Measurements from ENCODE around the gene THOP1.

THOP1 gene

GRCh38 chr19:2850256-2850925 lies 65.1 kb downstream of the THOP1 start:
- no peak for TF ChIP-seq CTCF (IDR thresholded peaks at IDR 0.05; ENCODE audit: low read depth, low read length, poor library complexity, severe bottlenecking)
- no peak for TF ChIP-seq EZH2phosphoT487 (IDR thresholded peaks at IDR 0.05; ENCODE audit: borderline replicate concordance, low read length)
- H3K27ac ChIP-seq (ENCODE audit: low read depth, low read length), result no peak overlapping the region
- H3K27me3 ChIP-seq (ENCODE audit: control insufficient read depth, low read length), result no peaks in the 10 kb centered on the region
- peaks cover 14% of the 10 kb centered on the region for H3K79me2 ChIP-seq (ENCODE audit: control insufficient read depth, low read length)
- H3K9me3 ChIP-seq (ENCODE audit: control insufficient read depth, insufficient read depth, low read length), result peaks cover 39% of the 10 kb centered on the region
- H3K4me3 ChIP-seq (ENCODE audit: low read length), result no peak overlapping the region
- H4K20me1 ChIP-seq (ENCODE audit: control insufficient read depth, insufficient read depth, low read depth, low read length), result no peaks in the 10 kb centered on the region
- no peak overlapping the region for H3K4me2 ChIP-seq (ENCODE audit: low read length)
- peaks cover 56% of the 10 kb centered on the region for H3K36me3 ChIP-seq (ENCODE audit: control insufficient read depth, low read length)
- no peaks in the 10 kb centered on the region for H3F3A ChIP-seq (ENCODE audit: control insufficient read depth, insufficient read depth)
- H3K9me2 ChIP-seq (replicated peaks; ENCODE audit: control insufficient read depth, low read length), result no peaks in the 10 kb centered on the region
- peaks cover under 1% of the 10 kb centered on the region; the same call in 1 of the 2 replicates for H3K4me1 ChIP-seq (ENCODE audit: control insufficient read depth, low read length)

GRCh38 chr19:2852598-2852997 lies 67.3 kb downstream of the THOP1 start:
- no peak overlapping the region for H3K4me3 ChIP-seq (ENCODE audit: low read length)
- peaks cover 39% of the 10 kb centered on the region for H3K9me3 ChIP-seq (ENCODE audit: control insufficient read depth, insufficient read depth, low read length)
- H3K4me1 ChIP-seq (ENCODE audit: control insufficient read depth, low read length), result no peaks in the 10 kb centered on the region
- H3F3A ChIP-seq (ENCODE audit: control insufficient read depth, insufficient read depth), result no peaks in the 10 kb centered on the region
- peaks cover 56% of the 10 kb centered on the region for H3K36me3 ChIP-seq (ENCODE audit: control insufficient read depth, low read length)
- no peak overlapping the region for H3K27ac ChIP-seq (ENCODE audit: low read depth, low read length)
- no peaks in the 10 kb centered on the region for H3K9me2 ChIP-seq (replicated peaks; ENCODE audit: control insufficient read depth, low read length)
- no peak for TF ChIP-seq EZH2phosphoT487 (IDR thresholded peaks at IDR 0.05; ENCODE audit: borderline replicate concordance, low read length)
- no peak for TF ChIP-seq CTCF (IDR thresholded peaks at IDR 0.05; ENCODE audit: low read depth, low read length, poor library complexity, severe bottlenecking)
- H4K20me1 ChIP-seq (ENCODE audit: control insufficient read depth, insufficient read depth, low read depth, low read length), result no peaks in the 10 kb centered on the region
- peaks cover 7% of the 10 kb centered on the region for H3K79me2 ChIP-seq (ENCODE audit: control insufficient read depth, low read length)
- no peak overlapping the region for H3K4me2 ChIP-seq (ENCODE audit: low read length)
- H3K27me3 ChIP-seq (ENCODE audit: control insufficient read depth, low read length), result no peaks in the 10 kb centered on the region

GRCh38 chr19:2853015-2853606 lies 67.8 kb downstream of the THOP1 start:
- Histone ChIP-seq H3K4me2 (ENCODE audit: low read length) (no peak overlapping the region), H4K20me1 (ENCODE audit: control insufficient read depth, insufficient read depth, low read depth, low read length) (no peaks in the 10 kb centered on the region), H3K36me3 (ENCODE audit: control insufficient read depth, low read length) (peaks cover 56% of the 10 kb centered on the region), H3K4me3 (ENCODE audit: low read length) (no peak overlapping the region), H3K9me2 (replicated peaks; ENCODE audit: control insufficient read depth, low read length) (no peaks in the 10 kb centered on the region), H3K9me3 (ENCODE audit: control insufficient read depth, insufficient read depth, low read length) (peaks cover 39% of the 10 kb centered on the region), H3K79me2 (ENCODE audit: control insufficient read depth, low read length) (peaks cover 7% of the 10 kb centered on the region), H3F3A (ENCODE audit: control insufficient read depth, insufficient read depth) (no peaks in the 10 kb centered on the region), H3K27ac (ENCODE audit: low read depth, low read length) (no peak overlapping the region), H3K4me1 (ENCODE audit: control insufficient read depth, low read length) (no peaks in the 10 kb centered on the region), H3K27me3 (ENCODE audit: control insufficient read depth, low read length) (no peaks in the 10 kb centered on the region)
- no peak for TF ChIP-seq CTCF (IDR thresholded peaks at IDR 0.05; ENCODE audit: low read depth, low read length, poor library complexity, severe bottlenecking)
- TF ChIP-seq EZH2phosphoT487 (IDR thresholded peaks at IDR 0.05; ENCODE audit: borderline replicate concordance, low read length), result no peak
